IPS-11a (cell line): Measurements from ENCODE around the gene PCK2.

Experiments
- H3K4me3 ChIP-seq: one replicate; pipeline ENCODE4 v1.5.1; 2013; ENCODE audit warnings: low read depth, low read length, control low read depth

Gene PCK2

GRCh38 chr14:24074625-24075484, 19.3 kb upstream of the PCK2 start:
- no peak overlapping the region for H3K4me3 ChIP-seq

DNA sequence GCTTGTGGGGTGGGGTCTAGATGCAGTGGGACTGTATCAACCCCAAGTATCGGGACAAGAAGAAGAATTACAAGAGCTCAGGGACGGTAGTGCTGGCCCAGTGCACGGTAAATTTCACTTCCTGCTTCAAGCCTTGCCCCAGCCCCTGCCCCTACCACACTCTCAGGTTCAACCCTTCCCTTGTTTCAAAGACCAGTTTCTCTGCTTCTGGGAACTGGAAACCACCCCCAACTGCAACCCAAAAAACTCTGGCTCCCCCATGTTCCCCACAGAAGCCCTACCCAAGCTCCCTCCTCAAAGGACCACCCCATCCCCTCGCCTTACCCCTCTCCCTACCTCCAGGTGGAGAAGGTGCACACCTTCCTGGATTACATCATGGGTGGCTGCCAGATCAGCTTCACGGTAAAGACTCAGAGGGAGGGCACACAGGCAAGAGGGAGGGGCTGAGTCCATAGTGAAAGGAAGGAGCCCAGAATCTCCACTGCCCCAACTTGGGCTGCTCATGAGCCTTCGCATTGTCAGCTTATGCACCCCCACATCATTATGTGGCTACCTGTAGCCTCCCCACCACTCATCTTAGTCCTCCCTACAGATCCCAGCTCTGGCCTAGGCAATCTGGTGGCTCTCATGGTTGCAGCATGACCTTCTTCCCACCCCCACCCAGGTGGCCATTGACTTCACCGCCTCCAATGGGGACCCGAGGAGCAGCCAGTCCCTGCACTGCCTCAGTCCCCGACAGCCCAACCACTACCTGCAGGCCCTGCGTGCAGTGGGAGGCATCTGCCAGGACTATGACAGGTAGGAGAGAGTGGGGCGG, 18.4 kb upstream of the PCK2 start:
- no peak overlapping the region for H3K4me3 ChIP-seq

GRCh38 chr14:24076302-24076601, 17.9 kb upstream of the PCK2 start:
- no peak overlapping the region for H3K4me3 ChIP-seq

DNA sequence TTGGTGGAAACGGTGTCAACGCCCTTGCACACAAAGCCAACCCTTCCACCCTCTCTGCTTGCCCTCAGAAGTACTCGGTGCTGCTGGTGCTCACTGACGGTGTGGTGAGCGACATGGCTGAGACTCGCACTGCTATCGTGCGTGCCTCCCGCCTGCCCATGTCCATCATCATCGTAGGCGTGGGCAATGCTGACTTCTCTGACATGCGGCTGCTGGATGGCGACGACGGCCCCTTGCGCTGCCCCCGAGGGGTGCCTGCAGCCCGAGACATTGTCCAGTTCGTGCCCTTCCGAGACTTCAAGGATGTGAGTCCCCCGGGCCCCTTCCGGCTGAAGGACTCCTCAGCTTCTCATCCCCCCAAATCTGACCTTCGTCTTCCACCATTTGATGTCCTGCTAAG, 17.0 kb upstream of the PCK2 start:
- no peak overlapping the region for H3K4me3 ChIP-seq

GRCh38 chr14:24078146-24078545, 16.0 kb upstream of the PCK2 start:
- no peak overlapping the region for H3K4me3 ChIP-seq

- no peak overlapping the region for H3K4me3 ChIP-seq
Observed at GRCh38 chr14:24079491-24080141, 14.5 kb upstream of the PCK2 start.

DNA sequence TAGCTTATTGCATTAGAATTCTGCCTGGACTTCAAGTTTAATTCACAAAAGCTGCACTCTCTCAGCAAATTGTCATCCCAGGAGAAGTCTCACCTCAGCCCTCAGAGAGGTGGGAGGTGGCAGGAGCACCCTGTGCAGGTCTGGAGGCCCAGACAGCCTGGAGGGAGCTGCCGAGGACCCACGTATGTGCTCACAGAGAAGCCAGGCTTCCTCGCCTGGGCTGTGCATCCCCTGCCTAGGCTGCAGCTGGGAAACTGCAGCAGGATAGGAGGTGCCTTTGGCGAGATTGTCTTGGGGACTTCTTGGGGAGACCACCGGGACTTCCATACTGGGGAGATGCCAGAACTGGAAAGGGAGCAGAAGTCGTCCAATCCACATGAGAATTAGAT, 14.0 kb upstream of the PCK2 start:
- no peak overlapping the region for H3K4me3 ChIP-seq

DNA sequence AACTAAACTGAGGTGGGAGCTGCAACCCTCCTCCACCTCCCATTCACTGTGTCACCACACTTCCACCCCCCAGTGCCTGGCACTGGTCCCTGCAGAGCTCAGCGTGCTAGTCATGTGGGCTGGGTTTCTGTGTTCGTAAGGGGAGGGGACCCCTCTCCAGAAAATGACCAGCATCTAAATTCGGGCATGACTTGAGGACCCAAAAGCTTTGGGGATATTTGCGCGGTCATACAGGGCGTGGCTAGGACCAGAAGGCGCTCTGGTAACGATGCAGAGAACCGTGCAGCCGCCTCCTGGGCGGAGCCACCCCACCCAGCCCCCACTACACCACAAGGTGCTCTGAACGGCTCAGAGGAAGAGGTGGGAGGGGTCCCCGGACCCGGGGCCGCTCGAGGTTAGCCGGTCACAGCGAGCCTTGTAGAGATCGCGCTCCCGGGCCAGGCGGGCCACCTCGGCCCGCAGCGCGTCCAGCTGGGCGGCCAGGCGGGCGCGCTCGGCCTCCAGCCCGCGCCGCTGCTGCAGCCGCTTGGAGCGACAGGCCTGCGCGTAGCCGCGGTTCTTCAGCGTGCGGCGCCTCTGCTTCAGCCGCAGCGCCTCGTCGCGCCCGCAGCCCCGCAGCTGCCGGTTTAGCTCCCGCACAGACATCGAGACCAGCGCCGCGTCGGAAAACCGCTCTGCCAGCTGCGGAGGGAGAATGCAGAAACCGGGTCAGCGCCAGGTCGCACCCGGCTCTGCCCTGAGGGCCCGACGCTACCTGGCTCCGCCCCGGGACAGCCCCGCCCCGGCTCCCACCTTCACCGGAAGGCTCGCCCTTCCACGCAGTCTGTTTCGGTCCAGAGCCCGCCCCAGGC, 13.0 kb upstream of the PCK2 start:
- peak overlapping the region; percentile 60 for H3K4me3 ChIP-seq

DNA sequence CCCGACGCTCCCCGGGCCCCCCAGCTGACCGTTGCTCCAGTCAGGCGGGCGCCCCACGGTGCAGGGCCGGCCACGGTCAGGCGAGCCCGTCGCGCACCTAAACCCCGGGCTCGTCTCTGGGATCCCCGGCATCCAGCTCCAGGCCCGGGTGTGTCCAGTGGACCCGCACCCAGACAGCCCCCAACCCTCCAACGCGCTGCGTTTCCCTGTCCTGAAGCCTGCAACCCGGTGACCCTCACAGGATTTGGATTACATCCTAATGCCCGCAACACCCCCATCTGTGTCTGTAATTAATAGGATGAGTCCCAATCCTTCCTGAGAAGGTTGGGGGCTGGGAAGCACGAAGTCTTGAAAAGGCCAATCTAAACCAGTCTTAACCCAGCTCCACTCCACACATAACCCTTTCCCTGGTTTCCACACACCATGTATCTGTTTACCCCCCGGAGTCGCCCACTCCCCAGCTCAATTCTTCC, 12.3 kb upstream of the PCK2 start:
- H3K4me3 ChIP-seq: peak overlapping the region; percentile 60

GRCh38 chr14:24082411-24083080, 11.6 kb upstream of the PCK2 start:
- H3K4me3 ChIP-seq: no peak overlapping the region

DNA sequence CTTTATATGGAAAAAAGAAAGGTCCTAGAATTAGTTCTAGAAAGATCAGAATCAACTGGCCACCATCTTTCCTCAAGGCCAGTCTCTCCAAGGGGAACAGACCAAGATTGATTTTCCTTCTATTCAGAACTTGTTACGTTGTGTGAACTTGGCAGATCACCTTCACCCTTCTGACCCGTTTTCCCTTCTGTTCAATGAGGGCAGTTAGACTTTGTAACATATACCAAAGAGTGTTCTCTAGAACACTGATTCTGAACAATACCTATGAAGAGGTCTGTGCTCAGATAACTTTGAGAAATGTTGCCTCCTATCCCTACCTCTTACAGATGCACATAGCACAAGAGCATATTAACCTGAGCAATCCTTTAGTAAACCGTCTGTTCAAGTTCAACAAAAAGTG, 10.6 kb upstream of the PCK2 start:
- no peak overlapping the region for H3K4me3 ChIP-seq

GRCh38 chr14:24084440-24084839, 9.7 kb upstream of the PCK2 start:
- no peak overlapping the region for H3K4me3 ChIP-seq

DNA sequence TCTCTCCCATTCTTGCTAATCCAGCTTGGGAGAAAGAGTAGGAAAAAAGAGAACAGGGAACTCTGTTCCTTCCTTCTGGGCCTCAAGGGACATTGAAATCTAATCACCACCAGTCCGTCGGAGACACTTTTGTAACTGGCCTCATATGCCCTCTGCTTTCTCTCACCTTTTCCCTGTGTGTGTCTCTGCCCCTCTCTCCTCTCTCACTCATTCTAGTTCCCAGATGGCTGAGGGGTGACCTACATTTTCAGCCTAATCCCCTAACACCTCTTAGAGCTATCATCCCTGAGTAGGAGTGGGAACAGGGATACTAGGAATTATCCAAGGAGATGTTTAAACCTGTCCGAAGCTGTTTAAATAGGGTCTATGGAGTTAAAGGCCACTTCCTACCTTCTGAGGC, 8.9 kb upstream of the PCK2 start:
- H3K4me3 ChIP-seq: no peak overlapping the region

GRCh38 chr14:24086193-24086955, 7.7 kb upstream of the PCK2 start:
- H3K4me3 ChIP-seq: no peak overlapping the region

DNA sequence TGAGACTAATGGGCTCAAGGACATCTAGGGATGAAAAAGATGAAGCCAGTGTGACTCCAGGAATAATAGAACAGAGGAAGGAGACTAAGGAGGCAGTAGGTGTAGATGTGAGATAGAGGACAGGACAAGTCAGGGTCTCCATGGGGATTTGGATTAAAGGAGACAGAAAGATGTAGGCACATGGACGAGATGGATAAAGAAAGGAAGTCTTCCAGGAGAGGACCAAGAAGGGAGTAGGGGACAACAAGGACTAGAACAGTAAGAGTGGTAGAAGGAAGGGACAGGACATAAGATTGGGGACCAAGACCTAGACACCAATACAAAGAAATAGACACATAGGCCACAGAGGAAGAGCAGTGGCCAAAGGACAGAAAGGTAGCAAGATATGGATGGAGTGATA, 7.1 kb upstream of the PCK2 start:
- no peak overlapping the region for H3K4me3 ChIP-seq

GRCh38 chr14:24088095-24088494, 6.0 kb upstream of the PCK2 start:
- no peak overlapping the region for H3K4me3 ChIP-seq

DNA sequence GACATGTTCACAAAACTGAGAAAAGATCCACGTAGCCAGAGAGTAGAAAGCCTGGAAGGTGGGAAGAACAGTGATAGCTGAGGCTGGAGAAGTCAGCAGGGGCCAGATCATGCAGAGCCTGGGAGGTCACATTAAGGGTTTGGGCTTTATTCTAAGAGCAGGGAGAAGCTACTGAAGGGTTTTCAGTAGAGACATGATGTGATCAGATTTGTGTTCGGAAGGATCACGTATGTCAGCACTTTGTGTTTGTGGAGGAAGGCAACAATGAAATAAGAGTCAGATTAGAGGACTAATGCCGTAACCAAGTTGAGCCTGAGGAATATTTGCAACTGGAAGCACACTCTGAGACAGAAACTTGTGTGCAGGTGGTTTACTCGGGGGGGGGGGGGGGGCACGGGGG, 4.2 kb upstream of the PCK2 start:
- H3K4me3 ChIP-seq: no peak overlapping the region

DNA sequence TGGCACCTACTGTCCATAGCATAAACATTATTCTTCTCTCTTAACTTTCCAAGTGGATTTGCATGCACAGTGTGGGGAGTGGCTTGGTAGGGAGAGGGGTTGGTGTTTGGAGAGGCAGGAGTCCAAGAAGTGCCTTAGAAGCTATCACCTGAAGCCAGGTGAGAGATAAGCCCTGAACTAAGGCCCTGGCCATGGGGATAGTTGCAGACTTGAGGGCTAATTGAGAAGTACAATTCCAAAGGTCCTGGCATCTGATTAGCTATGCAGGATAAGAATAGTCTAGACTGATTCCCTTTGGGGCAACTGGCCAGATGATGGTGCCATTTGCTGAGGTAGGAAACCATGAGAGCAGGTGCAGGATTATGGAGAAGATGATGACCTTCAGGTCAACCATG, 2.0 kb upstream of the PCK2 start:
- no peak overlapping the region for H3K4me3 ChIP-seq

DNA sequence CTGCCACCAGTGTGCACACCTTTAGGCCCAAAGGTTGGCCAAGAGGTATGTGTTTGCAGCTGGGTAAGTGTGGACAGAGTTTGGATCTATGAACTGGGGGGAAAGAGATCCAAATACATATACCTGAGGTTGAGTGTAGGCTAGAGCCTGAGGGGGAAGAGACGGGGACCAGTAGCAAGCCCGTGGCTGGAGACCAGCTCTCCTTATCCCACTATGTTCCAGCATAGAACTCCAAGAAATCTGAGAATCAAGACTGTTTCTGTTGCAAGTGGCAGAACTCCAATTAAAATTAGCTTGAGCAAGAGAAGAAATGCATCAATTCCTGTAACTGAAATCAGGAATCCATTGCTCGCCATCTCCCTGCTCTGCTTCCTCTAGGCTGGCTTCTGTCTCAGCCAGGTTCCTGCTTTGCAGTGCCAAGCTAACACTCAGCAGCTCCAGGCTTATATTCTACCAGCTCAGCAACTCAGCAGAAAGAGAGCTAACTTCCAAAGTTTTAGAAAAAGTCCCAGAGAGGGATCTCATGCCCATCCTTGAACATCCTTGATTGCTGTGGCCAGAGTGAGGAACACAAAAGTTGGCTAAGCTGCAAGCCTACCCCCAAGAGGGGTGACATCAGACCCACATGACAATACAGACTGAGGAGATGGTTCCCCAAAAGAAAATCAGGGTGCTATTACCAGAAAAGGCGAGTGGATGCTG, 1.5 kb upstream of the PCK2 start:
- no peak overlapping the region for H3K4me3 ChIP-seq
